Measurements from ENCODE around the gene PPP1R3G.

The PPP1R3G gene

GRCh38 chr6:5084781-5085647, at the start of gene PPP1R3G:
TSS of gene PPP1R3G (plus strand) at chr6:5085341. CDS start at chr6:5085486, 145 bp downstream.
- DNase-seq (ENCODE audit: low read depth), result no peak
- peak within 1 kb of the TSS; percentile 51 for H3K4me3 ChIP-seq (ENCODE audit: control insufficient read depth, low read depth, low read length)
- TF ChIP-seq CTCF (IDR thresholded peaks at IDR 0.05; ENCODE audit: control insufficient read depth, insufficient read depth, low read depth, low read length, missing control alignments), result no peak

- DNase-seq (ENCODE audit: low read depth), result no peak
- no peak for TF ChIP-seq CTCF (IDR thresholded peaks at IDR 0.05; ENCODE audit: control insufficient read depth, insufficient read depth, low read depth, low read length, missing control alignments)
- H3K4me3 ChIP-seq (ENCODE audit: control insufficient read depth, low read depth, low read length), result no peak overlapping the region
Measured at GRCh38 chr6:5036269-5036668, 48.9 kb upstream of the PPP1R3G start.

GRCh38 chr6:5041955-5042354, 43.2 kb upstream of the PPP1R3G start:
- DNase-seq (ENCODE audit: low read depth), result no peak
- no peak for TF ChIP-seq CTCF (IDR thresholded peaks at IDR 0.05; ENCODE audit: control insufficient read depth, insufficient read depth, low read depth, low read length, missing control alignments)
- H3K4me3 ChIP-seq (ENCODE audit: control insufficient read depth, low read depth, low read length), result no peak overlapping the region

- no peak for DNase-seq (ENCODE audit: low read depth)
- no peak overlapping the region for H3K4me3 ChIP-seq (ENCODE audit: control insufficient read depth, low read depth, low read length)
- no peak for TF ChIP-seq CTCF (IDR thresholded peaks at IDR 0.05; ENCODE audit: control insufficient read depth, insufficient read depth, low read depth, low read length, missing control alignments)
Measured at GRCh38 chr6:5042436-5042835, 42.7 kb upstream of the PPP1R3G start.

- no peak for TF ChIP-seq CTCF (IDR thresholded peaks at IDR 0.05; ENCODE audit: control insufficient read depth, insufficient read depth, low read depth, low read length, missing control alignments)
- no peak for DNase-seq (ENCODE audit: low read depth)
- no peak overlapping the region for H3K4me3 ChIP-seq (ENCODE audit: control insufficient read depth, low read depth, low read length)
Measured at GRCh38 chr6:5044866-5045265, 40.3 kb upstream of the PPP1R3G start.

- H3K4me3 ChIP-seq (ENCODE audit: control insufficient read depth, low read depth, low read length), result no peak overlapping the region
- no peak for DNase-seq (ENCODE audit: low read depth)
- no peak for TF ChIP-seq CTCF (IDR thresholded peaks at IDR 0.05; ENCODE audit: control insufficient read depth, insufficient read depth, low read depth, low read length, missing control alignments)
Measured at GRCh38 chr6:5045416-5045815, 39.7 kb upstream of the PPP1R3G start.
